ENCODE results near the gene EHBP1L1.
A peak's percentile ranks its signal among the peaks of the same experiment; 100 is the strongest.
"Not testable (repeated sequence)": the region's sequence is repeated elsewhere in the genome, so short reads cannot be mapped to it uniquely, and the experiment has no call there.

EHBP1L1 gene

DNA sequence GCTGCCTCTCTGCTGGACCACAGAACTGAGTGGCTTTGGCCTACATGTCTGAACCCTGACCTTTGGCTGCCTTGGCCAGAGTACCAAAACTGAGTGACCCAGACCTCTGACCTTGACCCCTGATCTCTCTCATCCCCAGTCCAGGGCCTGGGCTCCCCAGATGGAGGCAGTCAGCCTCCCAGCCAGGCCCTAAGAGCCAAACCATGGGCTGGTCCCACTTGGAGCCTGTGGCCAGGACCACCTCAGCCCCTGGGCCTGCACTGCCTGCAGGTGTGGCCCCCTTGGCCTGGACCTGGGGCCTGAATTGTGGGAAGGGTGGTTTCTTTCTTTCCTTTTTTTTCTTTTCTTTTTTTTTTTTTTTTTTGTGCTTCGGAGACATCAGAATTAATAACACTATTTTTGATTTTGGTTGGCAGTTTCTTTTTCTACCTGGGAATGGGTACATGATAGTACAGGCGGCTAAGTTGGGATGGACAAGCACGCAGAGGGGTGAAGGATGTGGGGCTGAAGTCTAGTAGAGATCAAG lies 61.2 kb downstream of the EHBP1L1 start:
- DNase-seq = no peak

GRCh38 chr11:65637794-65638419 lies 62.1 kb downstream of the EHBP1L1 start, which contains the start of gene SIPA1:
Gene SIPA1, plus strand, starts transcription at chr11:65638101. Its CDS starts 2,821 bp downstream, at chr11:65640922.
- DNase-seq = peak; percentile 83

DNA sequence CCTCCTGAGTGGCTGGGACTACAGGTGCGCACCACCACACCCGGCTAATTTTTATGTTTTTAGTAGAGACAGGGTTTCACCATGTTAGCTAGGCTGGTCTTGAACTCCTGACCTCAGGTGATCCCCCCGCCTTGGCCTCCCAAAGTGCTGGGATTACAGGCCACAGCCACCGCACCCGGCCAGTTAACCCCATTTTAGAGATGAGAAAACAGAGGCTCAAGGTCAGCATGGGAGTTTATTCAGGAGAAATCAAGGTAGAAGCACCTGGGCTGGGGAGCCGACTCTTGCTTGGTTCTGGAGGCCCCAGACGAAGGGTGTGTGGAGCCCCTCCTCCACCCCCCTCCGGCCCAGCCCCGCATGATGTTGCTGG lies 63.4 kb downstream of the EHBP1L1 start:
- DNase-seq = not testable (repeated sequence)

GRCh38 chr11:65639623-65640482 lies 64.0 kb downstream of the EHBP1L1 start:
- DNase-seq = no peak

DNA sequence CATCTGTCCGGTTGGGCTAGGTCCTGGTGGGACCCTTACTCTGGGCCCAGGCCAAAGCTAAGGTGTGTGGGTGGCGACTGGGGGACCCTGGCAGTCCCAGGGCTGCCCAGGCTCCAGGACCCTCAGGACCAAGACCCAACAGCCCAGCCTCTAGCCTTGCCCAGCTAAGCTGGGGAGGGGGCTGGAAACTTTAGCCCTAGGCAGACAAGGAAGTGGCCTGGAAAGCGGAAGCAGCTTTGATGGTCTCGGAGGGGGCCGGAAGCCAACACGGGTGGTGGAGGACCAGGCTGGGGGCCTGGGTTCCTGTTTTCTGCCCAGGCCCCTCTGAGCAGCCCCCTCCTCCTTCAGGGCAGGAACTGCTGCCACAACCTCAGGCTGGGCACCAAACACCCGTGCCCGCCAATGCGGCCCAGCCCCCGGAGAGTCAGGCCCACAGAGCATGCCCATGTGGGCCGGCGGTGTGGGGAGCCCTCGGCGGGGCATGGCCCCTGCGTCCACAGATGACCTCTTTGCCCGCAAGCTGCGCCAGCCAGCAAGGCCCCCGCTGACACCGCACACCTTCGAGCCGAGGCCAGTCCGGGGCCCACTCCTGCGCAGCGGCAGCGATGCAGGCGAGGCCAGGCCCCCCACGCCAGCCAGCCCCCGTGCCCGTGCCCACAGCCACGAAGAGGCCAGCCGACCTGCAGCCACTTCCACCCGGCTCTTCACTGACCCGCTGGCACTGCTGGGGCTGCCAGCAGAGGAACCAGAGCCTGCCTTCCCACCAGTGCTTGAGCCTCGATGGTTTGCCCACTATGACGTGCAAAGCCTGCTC lies 64.8 kb downstream of the EHBP1L1 start:
- no peak for DNase-seq

- DNase-seq = no peak
These were observed 65.6 kb downstream of the EHBP1L1 start for GRCh38 chr11:65641297-65642013.

All from fibroblast of skin of scalp (primary cell).